Activated B cell treated with CpG ODN at 0.5 μM for 24 hours (primary cell): ENCODE data around the gene HIVEP3. TPM values are rescaled to one million over a fixed set of nuclear protein-coding genes. Genes with fewer than 3 reads are reported as not detected.

Experiments used
- ATAC-seq: fragments of 200-7000 bp; cut with Tn5 transposase; one replicate; pipeline ENCODE4 v1.10.0; 2021; ENCODE audit warnings: low read depth, mild to moderate bottlenecking, moderate library complexity
- CTCF ChIA-PET: fragments of 350-600 bp; sonication (Branson Sonifier 250); formaldehyde crosslinking; loops from one replicate; lab custom pipeline; 2021; ENCODE audit warnings: antibody characterized with exemption; lab: Charles Lee
- POLR2A ChIA-PET: fragments of 350-600 bp; sonication (Branson Sonifier 250); formaldehyde crosslinking; loops from one replicate; lab custom pipeline; 2021; ENCODE audit warnings: antibody characterized with exemption; lab: Charles Lee
- DNase-seq: peaks from one replicate; pipeline ENCODE4 v3.0.0; 2022
- H3K27ac Mint-ChIP-seq: one replicate; pipeline ENCODE4 v1.8.0; 2020; ENCODE audit warnings: mixed read lengths
- H3K27me3 Mint-ChIP-seq: one replicate; pipeline ENCODE4 v1.8.0; 2021; ENCODE audit warnings: mixed read lengths
- H3K36me3 Mint-ChIP-seq: one replicate; pipeline ENCODE4 v1.8.0; 2021; ENCODE audit warnings: low read depth, mixed read lengths
- H3K4me1 Mint-ChIP-seq: one replicate; pipeline ENCODE4 v1.8.0; 2021; ENCODE audit warnings: mixed read lengths
- H3K4me3 Mint-ChIP-seq: one replicate; pipeline ENCODE4 v1.8.0; 2020; ENCODE audit warnings: mild to moderate bottlenecking, mixed read lengths
- H3K9me3 Mint-ChIP-seq: one replicate; pipeline ENCODE4 v1.8.0; 2020; ENCODE audit warnings: mixed read lengths
- intact Hi-C: fragments of 100-400 bp; cut with micrococcal nuclease; formaldehyde crosslinking; loops from one replicate; pipeline ENCODE4 v1.15.1; 2024
- total RNA-seq: library from RNA; stranded (reverse); gene quantifications from 2 replicates; pipeline ENCODE4 v1.2.3, GENCODE V29; 2022
- TF ChIP-seq, protein P1 (sequence below): fragments of 200-600 bp; IDR thresholded peaks from one replicate; pipeline ENCODE4 v1.8.0; 2022; ENCODE audit warnings: antibody characterized with exemption, mild to moderate bottlenecking

Gene HIVEP3
- total RNA-seq, 1 donor from 2014 or later: 14.4 TPM

DNA sequence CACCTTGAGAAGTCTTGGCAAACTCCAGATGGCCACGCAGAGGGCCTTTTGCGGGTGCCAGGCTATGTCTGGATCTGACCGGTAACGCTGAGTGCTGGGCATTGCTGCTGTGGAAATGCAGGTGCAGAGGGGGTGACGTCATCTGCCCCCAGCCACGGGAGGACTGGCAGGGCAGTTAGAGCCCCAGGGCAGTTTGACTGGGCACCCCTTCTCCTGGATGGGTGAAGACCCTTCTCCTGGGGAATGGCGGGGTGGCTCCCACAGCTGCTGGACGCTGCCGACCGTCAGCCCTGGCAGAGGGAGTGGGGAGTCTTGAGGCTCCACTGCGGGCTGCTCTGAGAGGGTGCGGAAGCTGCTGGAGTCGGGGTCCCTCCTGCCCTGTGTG lies 421.7 kb downstream of the HIVEP3 start:
- intact Hi-C loops: no loop called here
- DNase-seq: no peak
- H3K4me1 Mint-ChIP-seq: peaks cover 6% of the 10 kb centered on the region
- TF ChIP-seq, protein P1, sequence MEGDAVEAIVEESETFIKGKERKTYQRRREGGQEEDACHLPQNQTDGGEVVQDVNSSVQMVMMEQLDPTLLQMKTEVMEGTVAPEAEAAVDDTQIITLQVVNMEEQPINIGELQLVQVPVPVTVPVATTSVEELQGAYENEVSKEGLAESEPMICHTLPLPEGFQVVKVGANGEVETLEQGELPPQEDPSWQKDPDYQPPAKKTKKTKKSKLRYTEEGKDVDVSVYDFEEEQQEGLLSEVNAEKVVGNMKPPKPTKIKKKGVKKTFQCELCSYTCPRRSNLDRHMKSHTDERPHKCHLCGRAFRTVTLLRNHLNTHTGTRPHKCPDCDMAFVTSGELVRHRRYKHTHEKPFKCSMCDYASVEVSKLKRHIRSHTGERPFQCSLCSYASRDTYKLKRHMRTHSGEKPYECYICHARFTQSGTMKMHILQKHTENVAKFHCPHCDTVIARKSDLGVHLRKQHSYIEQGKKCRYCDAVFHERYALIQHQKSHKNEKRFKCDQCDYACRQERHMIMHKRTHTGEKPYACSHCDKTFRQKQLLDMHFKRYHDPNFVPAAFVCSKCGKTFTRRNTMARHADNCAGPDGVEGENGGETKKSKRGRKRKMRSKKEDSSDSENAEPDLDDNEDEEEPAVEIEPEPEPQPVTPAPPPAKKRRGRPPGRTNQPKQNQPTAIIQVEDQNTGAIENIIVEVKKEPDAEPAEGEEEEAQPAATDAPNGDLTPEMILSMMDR: no peak
- POLR2A ChIA-PET: no interaction called here
- no peak overlapping the region for H3K27ac Mint-ChIP-seq
- no peak overlapping the region for H3K4me3 Mint-ChIP-seq
- no peaks in the 10 kb centered on the region for H3K9me3 Mint-ChIP-seq
- CTCF ChIA-PET: interaction anchor here (0.6 to 0.7 kb wide), 2 partner anchors 290 to 559 kb away, joined by 3 read pairs; no protein-coding TSS in a partner anchor
- H3K36me3 Mint-ChIP-seq: no peaks in the 10 kb centered on the region
- H3K27me3 Mint-ChIP-seq: peaks cover 18% of the 10 kb centered on the region
- no peak for ATAC-seq

DNA sequence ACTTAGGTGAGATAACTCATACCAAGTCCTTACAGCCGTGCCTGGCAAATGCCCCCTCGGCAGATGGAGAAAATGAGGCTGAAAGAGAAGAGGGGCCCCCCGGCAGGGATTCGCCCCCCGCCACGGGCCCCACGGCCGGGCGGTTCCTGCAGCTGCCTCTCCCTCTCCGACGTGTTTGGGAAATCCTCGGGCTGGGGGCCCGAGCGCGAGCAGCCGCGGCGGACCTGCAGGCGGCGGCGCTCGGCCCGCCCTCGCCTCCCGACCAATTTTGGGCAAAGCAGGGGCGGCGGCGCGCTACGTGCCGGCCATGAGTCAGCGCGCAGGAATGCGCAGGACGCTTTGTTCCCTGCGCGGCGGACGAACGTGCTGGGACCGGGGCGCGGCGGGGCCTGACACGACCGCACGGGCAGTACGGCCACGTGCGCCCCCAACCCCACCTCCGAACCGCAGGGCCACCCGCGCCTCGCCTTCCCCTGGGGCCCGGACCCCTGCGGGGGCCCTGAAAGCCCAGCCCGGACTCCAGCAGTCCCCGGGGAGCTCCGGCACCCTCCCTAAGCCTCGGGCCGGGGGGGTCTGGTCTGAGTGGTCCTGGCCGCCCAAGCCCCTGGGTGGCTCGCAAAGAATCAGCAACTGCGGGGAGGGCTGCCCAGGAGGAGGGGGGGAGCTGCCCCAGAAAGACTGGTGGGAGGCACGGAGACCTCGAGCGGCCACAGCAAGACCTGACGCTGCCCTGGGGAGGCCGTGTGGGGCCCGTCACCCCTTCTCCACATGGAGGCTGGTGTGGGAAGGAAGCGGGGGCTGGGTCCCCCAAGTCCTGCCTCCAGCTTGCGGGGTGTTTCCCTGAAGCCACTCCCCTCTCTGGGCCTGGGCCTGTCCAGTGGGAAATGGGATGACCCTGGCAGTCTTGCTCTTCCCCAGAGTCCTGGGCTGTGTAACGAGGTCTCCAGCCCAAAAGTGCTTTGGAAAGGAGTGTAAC lies 422.4 kb downstream of the HIVEP3 start:
- intact Hi-C loops: no loop called here
- no peak overlapping the region for H3K4me3 Mint-ChIP-seq
- no peak overlapping the region for H3K27ac Mint-ChIP-seq
- H3K36me3 Mint-ChIP-seq: no peaks in the 10 kb centered on the region
- peaks cover 18% of the 10 kb centered on the region for H3K27me3 Mint-ChIP-seq
- no peak for ATAC-seq
- ChIA-PET CTCF (interaction anchor here (0.6 kb wide), 1 partner anchor 290 kb away, joined by 3 read pairs; no protein-coding TSS in a partner anchor), POLR2A (interaction anchor here (0.5 kb wide), 1 partner anchor 8 kb away, joined by 3 read pairs; no protein-coding TSS in a partner anchor)
- no peaks in the 10 kb centered on the region for H3K9me3 Mint-ChIP-seq
- TF ChIP-seq, protein P1: no peak
- H3K4me1 Mint-ChIP-seq: peaks cover 6% of the 10 kb centered on the region
- no peak for DNase-seq

DNA sequence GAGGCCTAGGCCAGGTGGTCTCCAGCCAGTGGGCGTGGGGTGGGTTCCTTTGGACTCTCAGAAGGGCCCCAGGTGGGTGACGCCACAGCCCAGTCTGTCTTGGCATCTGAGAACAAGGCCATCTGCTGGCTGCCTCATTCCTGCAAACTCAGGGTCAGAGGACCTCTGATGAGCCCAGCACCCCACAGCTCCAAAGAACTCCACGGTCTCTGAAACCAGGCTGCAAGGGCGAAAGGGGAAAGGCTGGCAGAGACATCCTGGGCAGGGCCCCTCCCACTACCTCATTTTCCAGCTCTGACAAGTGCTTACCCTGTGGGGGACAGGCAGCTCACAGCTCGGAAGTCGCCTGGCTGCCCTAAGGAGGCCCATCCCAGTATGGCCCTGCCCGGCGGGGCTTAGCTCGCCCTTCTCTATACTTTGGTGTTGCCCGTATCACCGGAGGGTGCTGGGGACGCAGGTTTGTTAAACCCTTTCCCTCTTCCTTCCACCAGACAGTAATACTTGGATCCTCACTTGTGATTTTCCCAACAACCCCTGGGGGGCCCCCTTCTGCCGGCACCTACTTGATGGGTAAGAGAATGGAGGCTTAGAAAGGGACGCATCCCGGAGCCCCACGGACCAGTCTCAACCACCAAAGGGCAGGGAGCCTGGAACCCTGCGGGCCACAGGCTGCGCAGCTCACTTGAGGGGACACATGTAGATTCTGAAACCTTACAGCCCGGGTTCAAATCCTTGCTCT lies 423.3 kb downstream of the HIVEP3 start:
- peaks cover 18% of the 10 kb centered on the region for H3K27me3 Mint-ChIP-seq
- TF ChIP-seq, protein P1: no peak
- H3K9me3 Mint-ChIP-seq: no peaks in the 10 kb centered on the region
- no peaks in the 10 kb centered on the region for H3K36me3 Mint-ChIP-seq
- ATAC-seq (no peak), DNase-seq (no peak)
- ChIA-PET CTCF (no interaction called here), POLR2A (no interaction called here)
- no peak overlapping the region for H3K4me3 Mint-ChIP-seq
- H3K27ac Mint-ChIP-seq: no peak overlapping the region
- intact Hi-C loops: no loop called here
- H3K4me1 Mint-ChIP-seq: peaks cover 6% of the 10 kb centered on the region

DNA sequence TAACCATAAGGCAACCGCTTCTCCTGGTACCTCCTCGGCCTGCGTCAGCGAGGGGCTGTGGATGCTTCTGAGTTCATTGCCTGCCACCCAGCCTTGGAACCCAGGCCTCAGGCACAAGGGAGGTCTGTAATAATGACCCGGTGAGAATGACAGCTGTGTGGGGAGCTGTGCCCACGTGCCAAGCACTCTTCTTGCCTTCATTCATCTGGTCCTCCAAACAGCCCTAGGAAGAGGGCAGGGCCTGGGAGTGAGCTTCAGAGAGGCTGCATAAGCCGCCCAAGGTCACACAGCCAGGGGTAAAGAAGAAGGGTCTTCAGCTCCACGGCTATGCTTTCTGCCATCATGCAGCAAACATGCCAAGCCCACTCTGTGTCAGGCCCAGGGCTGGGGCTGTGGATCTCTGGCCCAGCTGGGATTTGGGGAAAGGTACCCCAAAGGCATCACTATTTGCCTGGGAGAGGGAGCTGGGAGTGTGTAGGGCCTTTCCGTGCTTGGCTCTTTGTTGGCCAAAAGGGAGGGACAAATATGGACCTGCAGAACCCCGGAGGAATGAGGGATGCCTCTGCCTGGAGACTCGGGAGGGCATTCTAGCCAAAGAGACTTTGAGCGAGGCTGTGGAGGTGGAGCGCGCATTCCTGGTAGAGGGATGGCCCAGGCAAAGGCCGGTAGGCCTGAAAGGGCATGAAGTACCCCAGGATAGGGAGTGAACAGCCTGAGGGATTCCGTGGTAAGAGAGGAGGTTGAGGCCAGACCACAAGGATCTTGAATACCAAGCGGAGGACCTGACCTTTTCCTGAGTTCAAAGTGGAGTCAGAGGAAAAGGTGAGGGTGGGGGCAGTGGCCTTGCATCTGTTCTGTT lies 424.1 kb downstream of the HIVEP3 start:
- H3K4me3 Mint-ChIP-seq: no peak overlapping the region
- CTCF ChIA-PET: no interaction called here

More for the DNA sequence above, 424.1 kb downstream of the HIVEP3 start:
- H3K27ac Mint-ChIP-seq: no peak overlapping the region
- H3K36me3 Mint-ChIP-seq: no peaks in the 10 kb centered on the region
- no peak for ATAC-seq
- H3K4me1 Mint-ChIP-seq: peaks cover 6% of the 10 kb centered on the region
- POLR2A ChIA-PET: no interaction called here
- no peak for DNase-seq
- intact Hi-C loops: no loop called here
- TF ChIP-seq, protein P1: no peak
- H3K9me3 Mint-ChIP-seq: no peaks in the 10 kb centered on the region
- H3K27me3 Mint-ChIP-seq: peaks cover 24% of the 10 kb centered on the region
